Motor neuron (in vitro differentiated cells): ENCODE data around the gene SND1. TPM values are rescaled to one million over a fixed set of nuclear protein-coding genes. Genes with fewer than 3 reads are reported as not detected.

Source experiments
- ATAC-seq, 8 experiments: fragments of 200-7000 bp; cut with Tn5 transposase; replicated peaks in 6 of 8; 2 replicates each; pipeline ENCODE4 v1.8.0; 2021; ENCODE audit warnings: mild to moderate bottlenecking in 8 of 8, moderate library complexity in 8 of 8
- H3K27ac ChIP-seq, 2 donors: fragments of 250-450 bp; sonication (Bioruptor Pico); 2 replicates each; pipeline ENCODE4 v1.9.0; 2021; ENCODE audit warnings: antibody characterized with exemption in 2 of 2, mild to moderate bottlenecking in 2 of 2, moderate library complexity in 1 of 2
- H3K4me1 ChIP-seq, 2 donors: fragments of 250-450 bp; sonication (Bioruptor Pico); replicated peaks in 1 of 2; 2 replicates each; pipeline ENCODE4 v1.6.1; 2021; ENCODE audit warnings: antibody characterized with exemption in 2 of 2, mild to moderate bottlenecking in 2 of 2, moderate library complexity in 1 of 2
- H3K4me3 ChIP-seq, 5 donors: fragments of 250-450 bp; sonication (Bioruptor Pico); 2 replicates each; pipeline ENCODE4 v1.9.0; 2021; ENCODE audit warnings: antibody characterized with exemption in 5 of 5, mild to moderate bottlenecking in 5 of 5, moderate library complexity in 4 of 5
- WGBS, 10 experiments: fragments of 450-650 bp; shearing (Covaris generic); methylation state at CpG; one replicate each; pipeline ENCODE4 v1.0.0; 2022; 5-methylcytosine and 5-hydroxymethylcytosine counted together
- in situ Hi-C, 9 experiments: fragments of 400-800 bp; cut with MboI; loops; one replicate each; pipeline ENCODE4 v1.15.0; 2021; ENCODE audit warnings: low sequenced_read_pairs in 9 of 9, low pct_unique_long_range_greater_than_20kb in 2 of 9; ENCODE audit not compliant: unreplicated experiment in 9 of 9
- total RNA-seq, 8 experiments: library from RNA; unstranded; fragments of 300-600 nt; gene quantifications; 2 replicates each; pipeline versions ENCODE4 v1.2.3 to v1.2.4, GENCODE V29; 2022

SND1 gene
- total RNA-seq, 8 experiments from 2014 or later = 125 to 296 (median 182) TPM

- in situ Hi-C loops = no loop called here
- 67 to 100% (median 90%) methylated on average over 1 to 8 of the region's 9 CpGs for WGBS, 10 experiments
- H3K4me1 ChIP-seq = peaks cover 18 to 33% of the 10 kb centered on the region in 2 donors
Measured at GRCh38 chr7:127892488-127893314, 240.7 kb downstream of the SND1 start.

GRCh38 chr7:127893547-127893946 lies 241.6 kb downstream of the SND1 start:
- no peak overlapping the region for H3K27ac ChIP-seq
- H3K4me1 ChIP-seq = peaks cover 18 to 33% of the 10 kb centered on the region in 2 donors
- 92 to 100% methylated on average over 1 of the region's 1 CpG; no CpG with 5 or more reads in 8 of the 10 experiments for WGBS, 10 experiments
- in situ Hi-C loops = no loop called here
- no peak for ATAC-seq
- no peak overlapping the region for H3K4me3 ChIP-seq

More at GRCh38 chr7:127892488-127893314, 240.7 kb downstream of the SND1 start:
- H3K4me3 ChIP-seq = no peak overlapping the region
- no peak overlapping the region for H3K27ac ChIP-seq
- no peak for ATAC-seq

- 52 to 100% (median 95%) methylated on average over 1 to 2 of the region's 2 CpGs for WGBS, 10 experiments
- H3K27ac ChIP-seq = no peak overlapping the region
- ATAC-seq = no peak
- H3K4me1 ChIP-seq = peaks cover 18 to 33% of the 10 kb centered on the region in 2 donors
- H3K4me3 ChIP-seq = no peak overlapping the region
- in situ Hi-C loops = no loop called here
Measured at GRCh38 chr7:127894588-127894987, 242.6 kb downstream of the SND1 start.

GRCh38 chr7:127895360-127895759 lies 243.4 kb downstream of the SND1 start:
- 66 to 100% (median 85%) methylated on average over 2 to 7 of the region's 7 CpGs; no CpG with 5 or more reads in 2 of the 10 experiments for WGBS, 10 experiments
- Histone ChIP-seq H3K4me1 (peaks cover 18 to 30% of the 10 kb centered on the region in 2 donors), H3K27ac (no peak overlapping the region), H3K4me3 (no peak overlapping the region)
- peak in 1 of 8 experiments; percentile 32 for ATAC-seq
- in situ Hi-C loops = no loop called here

GRCh38 chr7:127895814-127896280 lies 243.9 kb downstream of the SND1 start:
- WGBS, 10 experiments = 52 to 100% (median 82%) methylated on average over 1 to 3 of the region's 4 CpGs
- peak overlapping the region in 1 of 2 donors; percentile 24 for H3K27ac ChIP-seq
- peak in 4 of 8 experiments; percentile 15 to 44 (median 30) for ATAC-seq
- H3K4me3 ChIP-seq = no peak overlapping the region
- peaks cover 19 to 26% of the 10 kb centered on the region in 2 donors for H3K4me1 ChIP-seq
- in situ Hi-C loops = no loop called here

GRCh38 chr7:127896659-127897058 lies 244.7 kb downstream of the SND1 start:
- WGBS, 10 experiments = 64 to 100% (median 78%) methylated on average over 2 to 5 of the region's 5 CpGs; no CpG with 5 or more reads in 1 of the 10 experiments
- H3K4me3 ChIP-seq = no peak overlapping the region
- ATAC-seq = peak in 1 of 8 experiments; percentile 44
- in situ Hi-C loops = no loop called here
- H3K27ac ChIP-seq = no peak overlapping the region
- H3K4me1 ChIP-seq = peaks cover 20 to 26% of the 10 kb centered on the region in 2 donors

- Histone ChIP-seq H3K27ac (no peak overlapping the region), H3K4me1 (peaks cover 20 to 26% of the 10 kb centered on the region in 2 donors), H3K4me3 (no peak overlapping the region)
- 45 to 100% (median 80%) methylated on average over 1 to 4 of the region's 4 CpGs for WGBS, 10 experiments
- in situ Hi-C loops = no loop called here
- no peak for ATAC-seq
Measured at GRCh38 chr7:127897704-127898454, 245.9 kb downstream of the SND1 start.

- in situ Hi-C loops = no loop called here
- Histone ChIP-seq H3K4me3 (no peak overlapping the region), H3K4me1 (peaks cover 26 to 32% of the 10 kb centered on the region in 2 donors), H3K27ac (no peak overlapping the region)
- 39 to 100% (median 60%) methylated on average over 1 to 2 of the region's 2 CpGs; no CpG with 5 or more reads in 1 of the 10 experiments for WGBS, 10 experiments
- ATAC-seq = no peak
Measured at GRCh38 chr7:127899411-127899810, 247.4 kb downstream of the SND1 start.

- in situ Hi-C loops = no loop called here
- 29 to 100% (median 88%) methylated on average over 1 to 4 of the region's 4 CpGs; no CpG with 5 or more reads in 3 of the 10 experiments for WGBS, 10 experiments
- no peak overlapping the region for H3K4me3 ChIP-seq
- no peak overlapping the region for H3K27ac ChIP-seq
- ATAC-seq = no peak
- H3K4me1 ChIP-seq = peaks cover 27 to 34% of the 10 kb centered on the region in 2 donors
Measured at GRCh38 chr7:127900141-127900540, 248.1 kb downstream of the SND1 start.

- H3K4me1 ChIP-seq = peaks cover 25 to 31% of the 10 kb centered on the region in 2 donors
- H3K4me3 ChIP-seq = no peak overlapping the region
- peak in 2 of 8 experiments; percentile 24 to 66 for ATAC-seq
- H3K27ac ChIP-seq = no peak overlapping the region
- in situ Hi-C loops = no loop called here
- WGBS, 10 experiments = 45 to 76% (median 63%) methylated on average over 2 to 4 of the region's 5 CpGs; no CpG with 5 or more reads in 5 of the 10 experiments
Measured at GRCh38 chr7:127900732-127901685, 249.0 kb downstream of the SND1 start.

- 90 to 100% (median 95%) methylated on average over 1 to 4 of the region's 5 CpGs; no CpG with 5 or more reads in 2 of the 10 experiments for WGBS, 10 experiments
- H3K4me1 ChIP-seq = peaks cover 21 to 29% of the 10 kb centered on the region in 2 donors
- ATAC-seq = no peak
- H3K27ac ChIP-seq = no peak overlapping the region
- H3K4me3 ChIP-seq = no peak overlapping the region
- in situ Hi-C loops = no loop called here
Measured at GRCh38 chr7:127901895-127902703, 250.1 kb downstream of the SND1 start.
